Naive thymus-derived CD4-positive, alpha-beta T cell (primary cell): ENCODE data around the gene CLUH. TPM values are rescaled to one million over a fixed set of nuclear protein-coding genes. Genes with fewer than 3 reads are reported as not detected.

Source experiments
- ATAC-seq: fragments of 150-1000 bp; cut with Tn5 transposase; 2 replicates; pipeline ENCODE4 v1.10.0; 2021; ENCODE audit warnings: mild to moderate bottlenecking, moderate library complexity
- CTCF ChIA-PET: fragments of 350-600 bp; sonication (Branson Sonifier 250); formaldehyde crosslinking; loops from one replicate; lab custom pipeline; 2021; ENCODE audit warnings: antibody characterized with exemption; lab: Charles Lee
- POLR2A ChIA-PET: fragments of 350-600 bp; sonication (Branson Sonifier 250); formaldehyde crosslinking; loops from one replicate; lab custom pipeline; 2021; ENCODE audit warnings: antibody characterized with exemption, inconsistent platforms; lab: Charles Lee
- DNase-seq, 9 donors: peaks; one replicate each; pipeline versions ENCODE4 v3.0.0 to v3.0.0-alpha.2; 2020 to 2022; ENCODE audit warnings: mixed read lengths in 1 of 9
- H3K27ac ChIP-seq: one replicate; pipeline ENCODE4 v1.7.0; 2013; ENCODE audit warnings: mild to moderate bottlenecking, low read depth, low read length, moderate library complexity
- H3K27me3 ChIP-seq, 2 donors: one replicate each; pipeline ENCODE4 v1.7.0; 2013; ENCODE audit warnings: low read length in 2 of 2, mild to moderate bottlenecking in 2 of 2, moderate library complexity in 2 of 2; ENCODE audit not compliant: control insufficient read depth in 2 of 2, insufficient read depth in 2 of 2
- H3K36me3 ChIP-seq, 3 experiments: 1 replicate in 2 of 3; 2 replicates in 1 of 3; pipeline ENCODE4 v1.7.0; 2013; ENCODE audit warnings: low read length in 3 of 3, mild to moderate bottlenecking in 3 of 3, moderate library complexity in 1 of 3; ENCODE audit not compliant: insufficient read depth in 3 of 3, control insufficient read depth in 2 of 3
- H3K4me1 ChIP-seq, 2 donors: one replicate each; pipeline ENCODE4 v1.7.0; 2013; ENCODE audit warnings: low read length in 2 of 2, mild to moderate bottlenecking in 2 of 2, moderate library complexity in 1 of 2; ENCODE audit not compliant: control insufficient read depth in 2 of 2, insufficient read depth in 2 of 2
- H3K4me3 ChIP-seq: 2 replicates; pipeline ENCODE4 v1.7.0; 2013; ENCODE audit warnings: mild to moderate bottlenecking, low read length
- H3K9me3 ChIP-seq, 3 experiments: 1 replicate in 2 of 3; 2 replicates in 1 of 3; pipeline ENCODE4 v1.7.0; 2013; ENCODE audit warnings: low read length in 3 of 3; ENCODE audit not compliant: control insufficient read depth in 2 of 3
- H3K27ac Mint-ChIP-seq, 9 donors: one replicate each; pipeline ENCODE4 v1.8.0; 2020 to 2022; ENCODE audit warnings: mixed read lengths in 9 of 9, mild to moderate bottlenecking in 8 of 9, moderate library complexity in 5 of 9, inconsistent platforms in 2 of 9
- H3K27me3 Mint-ChIP-seq, 5 donors: one replicate each; pipeline ENCODE4 v1.8.0; 2021 to 2022; ENCODE audit warnings: mixed read lengths in 5 of 5, mild to moderate bottlenecking in 1 of 5
- H3K36me3 Mint-ChIP-seq, 5 donors: one replicate each; pipeline ENCODE4 v1.8.0; 2020 to 2022; ENCODE audit warnings: mixed read lengths in 5 of 5, mild to moderate bottlenecking in 3 of 5, inconsistent platforms in 1 of 5
- H3K4me1 Mint-ChIP-seq, 7 donors: one replicate each; pipeline ENCODE4 v1.8.0; 2020 to 2022; ENCODE audit warnings: mixed read lengths in 7 of 7, mild to moderate bottlenecking in 3 of 7, inconsistent platforms in 1 of 7
- H3K4me3 Mint-ChIP-seq, 10 donors: one replicate each; pipeline ENCODE4 v1.8.0; 2020 to 2022; ENCODE audit warnings: mild to moderate bottlenecking in 10 of 10, mixed read lengths in 10 of 10, moderate library complexity in 6 of 10, inconsistent platforms in 2 of 10
- H3K9me3 Mint-ChIP-seq, 11 donors: one replicate each; pipeline ENCODE4 v1.8.0; 2020 to 2022; ENCODE audit warnings: mixed read lengths in 11 of 11, mild to moderate bottlenecking in 4 of 11, inconsistent platforms in 1 of 11, moderate library complexity in 1 of 11
- intact Hi-C, 2 donors: fragments of 100-400 bp; cut with micrococcal nuclease; formaldehyde crosslinking; loops; one replicate each; pipeline ENCODE4 v1.15.1; 2023
- polyA plus RNA-seq, 2 donors: library from polyadenylated mRNA; unstranded; fragments of 300-500 nt; fragmentation: Illumina TruSeq; gene quantifications; one replicate each; pipeline ENCODE4 v1.2.3, GENCODE V29; 2021
- total RNA-seq, 6 experiments: library from RNA in 5 of 6; stranded (reverse) in 5 of 6; gene quantifications; 1 replicate in 5 of 6; 2 replicates in 1 of 6; pipeline ENCODE4 v1.2.3 and lab custom pipeline; 2021 to 2026

Gene CLUH
- total and polyA plus RNA-seq, 7 experiments from 2014 or later = 4.9 to 71.1 (median 45.8) TPM

GRCh38 chr17:2731807-2732206 lies 20.2 kb upstream of the CLUH start:
- CTCF ChIA-PET = no interaction called here
- no peaks in the 10 kb centered on the region for H3K9me3 Mint-ChIP-seq
- Histone ChIP-seq H3K4me3 (no peak overlapping the region), H3K36me3 (no peaks in the 10 kb centered on the region), H3K9me3 (no peaks in the 10 kb centered on the region), H3K4me1 (no peaks in the 10 kb centered on the region), H3K27ac (no peak overlapping the region), H3K27me3 (no peaks in the 10 kb centered on the region)
- H3K27ac Mint-ChIP-seq = no peak overlapping the region
- H3K27me3 Mint-ChIP-seq = peaks cover 5 to 19% (median 9%) of the 10 kb centered on the region in 5 donors
- ATAC-seq = no peak
- no peak for DNase-seq
- no peak overlapping the region for H3K4me3 Mint-ChIP-seq
- peaks cover 0 to 4% (median 0%) of the 10 kb centered on the region in 5 donors for H3K36me3 Mint-ChIP-seq
- intact Hi-C loops = no loop called here
- POLR2A ChIA-PET = no interaction called here
- H3K4me1 Mint-ChIP-seq = peaks cover 0 to 2% (median 0%) of the 10 kb centered on the region in 7 donors

GRCh38 chr17:2730764-2731353 lies 19.3 kb upstream of the CLUH start:
- Histone ChIP-seq H3K27ac (no peak overlapping the region), H3K9me3 (no peaks in the 10 kb centered on the region), H3K4me1 (no peaks in the 10 kb centered on the region), H3K36me3 (no peaks in the 10 kb centered on the region), H3K27me3 (no peaks in the 10 kb centered on the region), H3K4me3 (no peak overlapping the region)
- CTCF ChIA-PET = no interaction called here
- intact Hi-C loops = no loop called here
- ATAC-seq (no peak), DNase-seq (no peak)
- POLR2A ChIA-PET = no interaction called here
- H3K27me3 Mint-ChIP-seq = peaks cover 5 to 19% (median 11%) of the 10 kb centered on the region in 5 donors
- no peak overlapping the region for H3K27ac Mint-ChIP-seq
- H3K4me3 Mint-ChIP-seq = no peak overlapping the region
- H3K4me1 Mint-ChIP-seq = peaks cover 0 to 2% (median 0%) of the 10 kb centered on the region in 7 donors
- no peaks in the 10 kb centered on the region for H3K9me3 Mint-ChIP-seq
- peaks cover 0 to 4% (median 0%) of the 10 kb centered on the region in 5 donors for H3K36me3 Mint-ChIP-seq

- POLR2A ChIA-PET = no interaction called here
- CTCF ChIA-PET = interaction anchor here (0.6 to 1.3 kb wide), 4 partner anchors 10 to 112 kb away, joined by 3 to 6 read pairs (median 4); no protein-coding TSS in a partner anchor
- Mint-ChIP-seq H3K9me3 (peaks cover 0 to 2% (median 0%) of the 10 kb centered on the region in 11 donors), H3K27me3 (peaks cover 4 to 37% (median 11%) of the 10 kb centered on the region in 5 donors), H3K4me1 (peaks cover 0 to 7% (median 7%) of the 10 kb centered on the region in 7 donors), H3K4me3 (peak overlapping the region in 6 of 10 donors; percentile 13 to 78 (median 60)), H3K36me3 (no peaks in the 10 kb centered on the region), H3K27ac (no peak overlapping the region)
- intact Hi-C loops = loop anchor here in 1 of 2 donors (1.0 kb wide), 1 partner anchor 13 kb away; the partner anchor contains the start of gene CLUH
- Histone ChIP-seq H3K36me3 (no peaks in the 10 kb centered on the region), H3K9me3 (no peaks in the 10 kb centered on the region), H3K4me1 (peaks cover 0 to 3% of the 10 kb centered on the region in 2 donors), H3K4me3 (no peak overlapping the region), H3K27me3 (no peaks in the 10 kb centered on the region), H3K27ac (no peak overlapping the region)
- peak; percentile 82 for ATAC-seq
- DNase-seq = peak in 6 of 9 donors; percentile 31 to 53 (median 34)
Measured at GRCh38 chr17:2724784-2725164, 13.2 kb upstream of the CLUH start.

GRCh38 chr17:2723997-2724783 lies 12.6 kb upstream of the CLUH start:
- no peak for DNase-seq
- ChIA-PET POLR2A (no interaction called here), CTCF (interaction anchor here (0.6 to 1.2 kb wide), 3 partner anchors 14 to 112 kb away, joined by 3 to 6 read pairs (median 3); no protein-coding TSS in a partner anchor)
- Mint-ChIP-seq H3K9me3 (peaks cover 0 to 2% (median 0%) of the 10 kb centered on the region in 11 donors), H3K4me1 (peaks cover 0 to 9% (median 7%) of the 10 kb centered on the region in 7 donors), H3K27ac (peak overlapping the region in 1 of 9 donors; percentile 62), H3K27me3 (peaks cover 4 to 37% (median 11%) of the 10 kb centered on the region in 5 donors), H3K36me3 (no peaks in the 10 kb centered on the region), H3K4me3 (peak overlapping the region in 8 of 10 donors; percentile 28 to 78 (median 64))
- Histone ChIP-seq H3K27me3 (no peaks in the 10 kb centered on the region), H3K36me3 (no peaks in the 10 kb centered on the region), H3K9me3 (no peaks in the 10 kb centered on the region), H3K4me1 (peaks cover 0 to 3% of the 10 kb centered on the region in 2 donors), H3K4me3 (no peak overlapping the region), H3K27ac (no peak overlapping the region)
- peak; percentile 18 for ATAC-seq
- intact Hi-C loops = loop anchor here in 1 of 2 donors (1.0 kb wide), 1 partner anchor 13 kb away; the partner anchor contains the start of gene CLUH

- Histone ChIP-seq H3K36me3 (no peaks in the 10 kb centered on the region), H3K4me3 (no peak overlapping the region), H3K27ac (no peak overlapping the region), H3K27me3 (no peaks in the 10 kb centered on the region), H3K4me1 (peaks cover 0 to 3% of the 10 kb centered on the region in 2 donors), H3K9me3 (no peaks in the 10 kb centered on the region)
- DNase-seq = no peak
- peaks cover 4 to 36% (median 11%) of the 10 kb centered on the region in 5 donors for H3K27me3 Mint-ChIP-seq
- CTCF ChIA-PET = interaction anchor here (1.2 kb wide), 1 partner anchor 14 kb away, joined by 3 read pairs; no protein-coding TSS in a partner anchor
- H3K36me3 Mint-ChIP-seq = no peaks in the 10 kb centered on the region
- H3K9me3 Mint-ChIP-seq = peaks cover 0 to 2% (median 0%) of the 10 kb centered on the region in 11 donors
- ATAC-seq = no peak
- POLR2A ChIA-PET = no interaction called here
- peaks cover 0 to 9% (median 7%) of the 10 kb centered on the region in 7 donors for H3K4me1 Mint-ChIP-seq
- intact Hi-C loops = no loop called here
- H3K4me3 Mint-ChIP-seq = peak overlapping the region in 8 of 10 donors; percentile 10 to 74 (median 54)
- H3K27ac Mint-ChIP-seq = peak overlapping the region in 1 of 9 donors; percentile 56
Measured at GRCh38 chr17:2723505-2723996, 12.0 kb upstream of the CLUH start.

GRCh38 chr17:2722611-2723010 lies 11.0 kb upstream of the CLUH start:
- Histone ChIP-seq H3K9me3 (no peaks in the 10 kb centered on the region), H3K4me1 (peaks cover 0 to 3% of the 10 kb centered on the region in 2 donors), H3K27me3 (no peaks in the 10 kb centered on the region), H3K27ac (no peak overlapping the region), H3K36me3 (no peaks in the 10 kb centered on the region), H3K4me3 (no peak overlapping the region)
- CTCF ChIA-PET = no interaction called here
- POLR2A ChIA-PET = no interaction called here
- peak overlapping the region in 1 of 10 donors; percentile 74 for H3K4me3 Mint-ChIP-seq
- H3K4me1 Mint-ChIP-seq = peaks cover 0 to 9% (median 7%) of the 10 kb centered on the region in 7 donors
- intact Hi-C loops = no loop called here
- H3K27me3 Mint-ChIP-seq = peaks cover 4 to 36% (median 11%) of the 10 kb centered on the region in 5 donors
- H3K27ac Mint-ChIP-seq = no peak overlapping the region
- DNase-seq (no peak), ATAC-seq (no peak)
- H3K9me3 Mint-ChIP-seq = peaks cover 0 to 2% (median 0%) of the 10 kb centered on the region in 11 donors
- no peaks in the 10 kb centered on the region for H3K36me3 Mint-ChIP-seq
